K562 (cell line): ENCODE measurements around the gene TLE6. TPM values are rescaled to one million over a fixed set of nuclear protein-coding genes. Genes with fewer than 3 reads are reported as not detected.

Experiments used
- CTCF ChIP-seq, 3 experiments: IDR thresholded peaks in 2 of 3; conservative IDR thresholded peaks in 1 of 3; 2 replicates each; pipeline ENCODE4 v1.5.1; 2011 to 2012; ENCODE audit warnings: low read length in 3 of 3, mild to moderate bottlenecking in 3 of 3, control low read depth in 2 of 3, improper control_type of control experiment in 1 of 3, inconsistent platforms in 1 of 3, low read depth in 1 of 3, mixed read lengths in 1 of 3, moderate library complexity in 1 of 3; ENCODE audit not compliant: insufficient read depth in 2 of 3
- ELF4 ChIP-seq: fragments of 450-650 bp; formaldehyde crosslinking; IDR thresholded peaks from 2 replicates; pipeline ENCODE4 v1.4.0; 2022; ENCODE audit warnings: missing genetic modification characterization
- MXD1 ChIP-seq: fragments of 250-450 bp; sonication (Bioruptor Pico); IDR thresholded peaks from 2 replicates; pipeline ENCODE4 v1.8.0; 2021; ENCODE audit warnings: borderline replicate concordance, mild to moderate bottlenecking, moderate library complexity; ENCODE audit not compliant: poor library complexity, severe bottlenecking
- NR2C2 ChIP-seq, 2 experiments: fragments of 200-800 bp in 1 of 2; sonication (Bioruptor generic) in 1 of 2; sonication (generic) in 1 of 2; formaldehyde crosslinking in 1 of 2; IDR thresholded peaks; 2 replicates each; pipeline versions ENCODE4 v1.6.1 to v1.8.0; 2016 to 2022; ENCODE audit warnings: mild to moderate bottlenecking in 1 of 2, missing compliant biosample characterization in 1 of 2, missing genetic modification characterization in 1 of 2, missing genetic modification reagents in 1 of 2
- PHF20 ChIP-seq: fragments of 450-650 bp; IDR thresholded peaks from 2 replicates; pipeline ENCODE4 v1.6.1; 2018; ENCODE audit not compliant: partially characterized antibody
- SIN3B ChIP-seq: fragments of 450-650 bp; IDR thresholded peaks from 2 replicates; pipeline ENCODE4 v1.6.1; 2017; ENCODE audit warnings: low read depth, mild to moderate bottlenecking, moderate library complexity
- THRAP3 ChIP-seq: fragments of 450-650 bp; IDR thresholded peaks from 2 replicates; pipeline ENCODE4 v1.6.1; 2016; ENCODE audit warnings: mild to moderate bottlenecking, inconsistent platforms, borderline replicate concordance
- ZNF324 ChIP-seq: fragments of 250-450 bp; sonication (Bioruptor Pico); IDR thresholded peaks from 2 replicates; pipeline ENCODE4 v1.4.0; 2020; ENCODE audit warnings: mild to moderate bottlenecking
- ZNF407 ChIP-seq: fragments of 450-650 bp; IDR thresholded peaks from 2 replicates; pipeline ENCODE4 v1.6.1; 2016; ENCODE audit warnings: low read depth
- ZNF586 ChIP-seq: fragments of 450-650 bp; formaldehyde crosslinking; conservative IDR thresholded peaks from 2 replicates; pipeline ENCODE4 v1.4.0; 2020; ENCODE audit warnings: mild to moderate bottlenecking, moderate library complexity
- polyA plus RNA-seq, 8 experiments: library from polyadenylated mRNA; depleted of rRNA in 4 of 8; stranded (reverse) in 5 of 8; unstranded in 3 of 8; fragments of >200 nt; fragmentation: Nextera tagmentation in 2 of 8; fragmentation: Illumina TruSeq in 1 of 8; extraction: Ambion mirVana in 2 of 8; extraction: Trizol in 1 of 8; gene quantifications; 2 replicates each; pipeline versions ENCODE4 v1.2.1 to v1.2.3, GENCODE V29; 2011 to 2014; ENCODE audit warnings: inconsistent platforms in 1 of 8, missing spikeins in 1 of 8
- total RNA-seq, 7 experiments: library from RNA; depleted of rRNA in 6 of 7; stranded (reverse); fragments of >200 nt in 6 of 7; fragmentation: Illumina TruSeq in 2 of 7; extraction: Trizol in 2 of 7; gene quantifications; 2 replicates each; pipeline versions ENCODE4 v1.2.1 to v1.2.3, GENCODE V29; 2011 to 2021; ENCODE audit warnings: low replicate concordance in 1 of 7
- TF ChIP-seq, protein P1 (sequence below): fragments of 450-650 bp; formaldehyde crosslinking; IDR thresholded peaks from 2 replicates; pipeline ENCODE4 v1.4.0; 2022; ENCODE audit warnings: missing genetic modification characterization
- TF ChIP-seq, protein P2 (sequence below): IDR thresholded peaks from 3 replicates; pipeline ENCODE4 v1.6.1; 2011; ENCODE audit warnings: borderline replicate concordance, mild to moderate bottlenecking, moderate library complexity; ENCODE audit not compliant: insufficient read length; ENCODE audit errors: extremely low read depth

The TLE6 gene
- total and polyA plus RNA-seq, 9 of the 15 experiments (the other 6 are each of a cell fraction or from before 2014, with no cell fraction given): 1.1 to 6.1 (median 2.5) TPM

- TF ChIP-seq ZNF407 (no peak), MXD1 (CRISPR knock-in tag) (no peak), SIN3B (no peak), CTCF (IDR thresholded peaks at IDR 0.05 in 2 of 3, conservative IDR thresholded peaks at IDR 0.05 in 1 of 3; ENCODE audit: insufficient read depth in 2 of 3, low read depth in 1 of 3, low read length in 3 of 3) (peak in 1 of 3 experiments; percentile 18; a peak in 2 of 6 replicates), ZNF586 (CRISPR knock-in tag) (no peak), ELF4 (CRISPR knock-in tag) (no peak; the same call in 1 of the 2 replicates), THRAP3 (no peak), ZNF324 (CRISPR knock-in tag) (no peak), NR2C2 (CRISPR knock-in tag; IDR thresholded peaks at IDR 0.05) (no peak), NR2C2 (tag; IDR thresholded peaks at IDR 0.05) (no peak; the same call in 1 of the 2 replicates), PHF20 (no peak)
- TF ChIP-seq, protein P1, sequence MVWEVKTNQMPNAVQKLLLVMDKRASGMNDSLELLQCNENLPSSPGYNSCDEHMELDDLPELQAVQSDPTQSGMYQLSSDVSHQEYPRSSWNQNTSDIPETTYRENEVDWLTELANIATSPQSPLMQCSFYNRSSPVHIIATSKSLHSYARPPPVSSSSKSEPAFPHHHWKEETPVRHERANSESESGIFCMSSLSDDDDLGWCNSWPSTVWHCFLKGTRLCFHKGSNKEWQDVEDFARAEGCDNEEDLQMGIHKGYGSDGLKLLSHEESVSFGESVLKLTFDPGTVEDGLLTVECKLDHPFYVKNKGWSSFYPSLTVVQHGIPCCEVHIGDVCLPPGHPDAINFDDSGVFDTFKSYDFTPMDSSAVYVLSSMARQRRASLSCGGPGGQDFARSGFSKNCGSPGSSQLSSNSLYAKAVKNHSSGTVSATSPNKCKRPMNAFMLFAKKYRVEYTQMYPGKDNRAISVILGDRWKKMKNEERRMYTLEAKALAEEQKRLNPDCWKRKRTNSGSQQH: no peak
- TF ChIP-seq, protein P2, sequence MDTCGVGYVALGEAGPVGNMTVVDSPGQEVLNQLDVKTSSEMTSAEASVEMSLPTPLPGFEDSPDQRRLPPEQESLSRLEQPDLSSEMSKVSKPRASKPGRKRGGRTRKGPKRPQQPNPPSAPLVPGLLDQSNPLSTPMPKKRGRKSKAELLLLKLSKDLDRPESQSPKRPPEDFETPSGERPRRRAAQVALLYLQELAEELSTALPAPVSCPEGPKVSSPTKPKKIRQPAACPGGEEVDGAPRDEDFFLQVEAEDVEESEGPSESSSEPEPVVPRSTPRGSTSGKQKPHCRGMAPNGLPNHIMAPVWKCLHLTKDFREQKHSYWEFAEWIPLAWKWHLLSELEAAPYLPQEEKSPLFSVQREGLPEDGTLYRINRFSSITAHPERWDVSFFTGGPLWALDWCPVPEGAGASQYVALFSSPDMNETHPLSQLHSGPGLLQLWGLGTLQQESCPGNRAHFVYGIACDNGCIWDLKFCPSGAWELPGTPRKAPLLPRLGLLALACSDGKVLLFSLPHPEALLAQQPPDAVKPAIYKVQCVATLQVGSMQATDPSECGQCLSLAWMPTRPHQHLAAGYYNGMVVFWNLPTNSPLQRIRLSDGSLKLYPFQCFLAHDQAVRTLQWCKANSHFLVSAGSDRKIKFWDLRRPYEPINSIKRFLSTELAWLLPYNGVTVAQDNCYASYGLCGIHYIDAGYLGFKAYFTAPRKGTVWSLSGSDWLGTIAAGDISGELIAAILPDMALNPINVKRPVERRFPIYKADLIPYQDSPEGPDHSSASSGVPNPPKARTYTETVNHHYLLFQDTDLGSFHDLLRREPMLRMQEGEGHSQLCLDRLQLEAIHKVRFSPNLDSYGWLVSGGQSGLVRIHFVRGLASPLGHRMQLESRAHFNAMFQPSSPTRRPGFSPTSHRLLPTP: no peak
Measured at GRCh38 chr19:2949939-2950285, 27.5 kb upstream of the TLE6 start (continued).
